WI38 (cell line): ENCODE data around the gene CDT1.

Experiments used
- H3K4me3 ChIP-seq: 2 replicates; pipeline ENCODE4 v1.5.1; 2011; ENCODE audit warnings: low read depth, mild to moderate bottlenecking, control low read depth, low read length
- TF ChIP-seq, protein P1 (sequence below): IDR thresholded peaks from 2 replicates; pipeline ENCODE4 v1.5.1; 2012; ENCODE audit warnings: low read depth, mild to moderate bottlenecking, control low read depth, low read length

Gene CDT1

GRCh38 chr16:88833086-88833485 is 29.5 kb downstream of the CDT1 start:
- TF ChIP-seq, protein P1, sequence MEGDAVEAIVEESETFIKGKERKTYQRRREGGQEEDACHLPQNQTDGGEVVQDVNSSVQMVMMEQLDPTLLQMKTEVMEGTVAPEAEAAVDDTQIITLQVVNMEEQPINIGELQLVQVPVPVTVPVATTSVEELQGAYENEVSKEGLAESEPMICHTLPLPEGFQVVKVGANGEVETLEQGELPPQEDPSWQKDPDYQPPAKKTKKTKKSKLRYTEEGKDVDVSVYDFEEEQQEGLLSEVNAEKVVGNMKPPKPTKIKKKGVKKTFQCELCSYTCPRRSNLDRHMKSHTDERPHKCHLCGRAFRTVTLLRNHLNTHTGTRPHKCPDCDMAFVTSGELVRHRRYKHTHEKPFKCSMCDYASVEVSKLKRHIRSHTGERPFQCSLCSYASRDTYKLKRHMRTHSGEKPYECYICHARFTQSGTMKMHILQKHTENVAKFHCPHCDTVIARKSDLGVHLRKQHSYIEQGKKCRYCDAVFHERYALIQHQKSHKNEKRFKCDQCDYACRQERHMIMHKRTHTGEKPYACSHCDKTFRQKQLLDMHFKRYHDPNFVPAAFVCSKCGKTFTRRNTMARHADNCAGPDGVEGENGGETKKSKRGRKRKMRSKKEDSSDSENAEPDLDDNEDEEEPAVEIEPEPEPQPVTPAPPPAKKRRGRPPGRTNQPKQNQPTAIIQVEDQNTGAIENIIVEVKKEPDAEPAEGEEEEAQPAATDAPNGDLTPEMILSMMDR = no peak
- no peak overlapping the region for H3K4me3 ChIP-seq

DNA sequence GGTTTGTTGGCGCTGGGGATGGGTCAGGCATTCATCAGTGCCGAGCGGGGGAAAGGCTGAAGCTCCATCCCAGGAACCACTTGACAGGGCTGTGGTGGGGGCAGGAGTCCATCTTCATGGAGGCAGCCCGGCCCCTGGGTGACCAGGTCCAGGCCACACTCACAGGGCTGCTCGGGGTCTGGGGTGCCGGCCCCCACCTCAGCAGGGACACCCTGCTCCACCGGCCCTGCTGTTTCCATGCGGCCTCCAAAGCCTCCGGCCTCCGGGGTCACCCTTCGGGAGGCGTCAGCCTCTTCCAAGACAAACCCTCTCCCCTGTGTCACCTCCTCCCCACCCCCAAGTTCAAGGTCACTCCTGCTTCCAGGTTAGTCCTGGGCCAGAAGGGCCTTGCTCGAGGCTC is 31.1 kb downstream of the CDT1 start:
- TF ChIP-seq, protein P1 = no peak

GRCh38 chr16:88835383-88835782 is 31.8 kb downstream of the CDT1 start:
- TF ChIP-seq, protein P1 = no peak
- H3K4me3 ChIP-seq = no peak overlapping the region

More for the DNA sequence above, 31.1 kb downstream of the CDT1 start:
- H3K4me3 ChIP-seq = no peak overlapping the region

DNA sequence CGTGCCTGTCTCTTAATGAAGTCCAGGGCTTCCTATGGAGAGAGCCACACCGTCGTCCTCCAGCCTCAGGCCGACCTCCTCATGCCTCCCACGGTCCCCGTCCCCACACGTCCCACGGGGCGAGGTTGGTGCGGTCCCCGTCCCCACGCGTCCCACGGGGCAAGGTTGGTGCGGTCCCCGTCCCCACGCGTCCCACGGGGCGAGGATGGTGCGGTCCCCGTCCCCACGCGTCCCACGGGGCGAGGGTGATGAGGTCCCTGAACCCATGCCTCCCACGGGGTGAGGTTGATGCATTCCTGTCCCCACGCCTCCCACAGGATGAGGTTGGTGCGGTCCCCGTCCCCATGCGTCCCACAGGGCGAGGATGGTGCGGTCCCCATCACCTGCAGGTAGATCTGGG is 32.2 kb downstream of the CDT1 start:
- no peak overlapping the region for H3K4me3 ChIP-seq
- TF ChIP-seq, protein P1 = no peak

GRCh38 chr16:88836791-88837190 is 33.2 kb downstream of the CDT1 start:
- TF ChIP-seq, protein P1 = no peak
- H3K4me3 ChIP-seq = no peak overlapping the region

DNA sequence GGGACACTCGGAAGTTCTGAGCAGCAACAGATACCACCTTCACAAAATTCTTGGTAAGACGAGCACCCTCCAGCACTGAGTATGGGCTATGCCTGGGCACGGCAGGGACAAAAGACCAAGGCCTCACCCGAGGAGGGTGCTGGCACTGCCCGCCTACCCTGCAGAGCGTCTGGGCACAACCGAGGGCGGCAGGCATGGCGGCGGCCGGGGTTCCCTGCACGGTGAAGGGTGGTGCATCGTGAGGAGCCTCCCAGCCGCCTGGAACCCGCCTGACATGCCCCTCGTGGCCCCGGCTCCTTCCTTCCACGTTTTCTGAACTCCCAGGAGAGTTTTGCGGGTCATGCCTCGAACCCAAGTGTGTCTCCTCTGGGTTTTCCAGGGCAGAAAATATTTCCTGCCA is 34.2 kb downstream of the CDT1 start:
- H3K4me3 ChIP-seq = no peak overlapping the region
- TF ChIP-seq, protein P1 = no peak

GRCh38 chr16:88838566-88838965 is 35.0 kb downstream of the CDT1 start:
- TF ChIP-seq, protein P1 = no peak
- no peak overlapping the region for H3K4me3 ChIP-seq
